Endothelial cell of umbilical vein (primary cell): Measurements from ENCODE around the gene C17orf78. TPM values are rescaled to one million over a fixed set of nuclear protein-coding genes. Genes with fewer than 3 reads are reported as not detected.

ENCODE experiments used
- BruUV-seq: library from RNA; stranded (reverse); fragments of 400-500 nt; replicated peaks from 2 replicates; lab custom pipeline; 2021; lab: Mats Ljungman, UMichigan
- CTCF ChIA-PET: fragments of 300-600, 350-600 bp; sonication (Branson Sonifier 250); formaldehyde crosslinking; loops from one replicate; lab custom pipeline; 2021; ENCODE audit warnings: antibody characterized with exemption, inconsistent platforms; lab: Charles Lee
- POLR2A ChIA-PET: fragments of 300-600, 350-600 bp; sonication (Branson Sonifier 250); formaldehyde crosslinking; loops from one replicate; lab custom pipeline; 2021; ENCODE audit warnings: antibody characterized with exemption, inconsistent platforms; lab: Charles Lee
- DNase-seq: peaks from one replicate; pipeline ENCODE4 v3.0.0-alpha.2; 2011; ENCODE audit warnings: low read depth, low spot score
- FAIRE-seq: peaks from 2 replicates; lab custom pipeline; 2011; peaks lifted over from hg19 to GRCh38; lab: Jason Lieb, UNC
- H2AFZ ChIP-seq: 2 replicates; pipeline ENCODE4 v1.6.0; 2012; ENCODE audit warnings: low read depth, low read length, control low read depth, inconsistent platforms
- H3K27ac ChIP-seq: 2 replicates; pipeline ENCODE4 v1.5.1; 2011; ENCODE audit warnings: low read depth, mild to moderate bottlenecking, control low read depth, low read length, moderate library complexity; ENCODE audit not compliant: insufficient read depth
- H3K27me3 ChIP-seq, 2 experiments: 2 replicates each; pipeline versions ENCODE4 v1.6.0 to v1.6.1; 2011; ENCODE audit warnings: low read length in 2 of 2, mixed read lengths in 1 of 2; ENCODE audit not compliant: control insufficient read depth in 2 of 2, insufficient read depth in 2 of 2
- H3K36me3 ChIP-seq, 2 experiments: 2 replicates in 1 of 2; 3 replicates in 1 of 2; pipeline ENCODE4 v1.5.1; 2011; ENCODE audit warnings: low read length in 2 of 2, mild to moderate bottlenecking in 1 of 2, moderate library complexity in 1 of 2; ENCODE audit not compliant: control insufficient read depth in 2 of 2, insufficient read depth in 2 of 2; ENCODE audit errors: extremely low read depth in 1 of 2
- H3K4me1 ChIP-seq: 3 replicates; pipeline ENCODE4 v1.5.1; 2011; ENCODE audit warnings: mild to moderate bottlenecking, low read length; ENCODE audit not compliant: control insufficient read depth, insufficient read depth; ENCODE audit errors: extremely low read depth
- H3K4me2 ChIP-seq: 2 replicates; pipeline ENCODE4 v1.6.1; 2011; ENCODE audit warnings: low read length, control low read depth, mixed read lengths; ENCODE audit not compliant: insufficient read depth
- H3K4me3 ChIP-seq, 3 experiments: fragments of 200-600 bp in 1 of 3; sonication (generic), shearing (Covaris generic) in 1 of 3; replicated peaks in 1 of 3; 2 replicates each; pipeline ENCODE4 v1.5.1; 2011 to 2016; ENCODE audit warnings: control low read depth in 3 of 3, low read length in 3 of 3, mild to moderate bottlenecking in 2 of 3, inconsistent platforms in 1 of 3, low read depth in 1 of 3, moderate library complexity in 1 of 3; ENCODE audit not compliant: insufficient read depth in 1 of 3
- H3K79me2 ChIP-seq: 2 replicates; pipeline ENCODE4 v1.6.0; 2012; ENCODE audit warnings: low read length, inconsistent platforms; ENCODE audit not compliant: control insufficient read depth, insufficient read depth
- H3K9ac ChIP-seq: replicated peaks from 2 replicates; pipeline ENCODE3; 2011; ENCODE audit warnings: low read length, control low read depth; ENCODE audit not compliant: insufficient read depth; ENCODE audit errors: extremely low read depth
- H3K9me1 ChIP-seq: replicated peaks from 3 replicates; pipeline ENCODE4 v1.6.0; 2011; ENCODE audit warnings: mild to moderate bottlenecking, low read length; ENCODE audit not compliant: control insufficient read depth, insufficient read depth; ENCODE audit errors: extremely low read depth
- H3K9me3 ChIP-seq: replicated peaks from 2 replicates; pipeline ENCODE4 v1.5.1; 2012; ENCODE audit warnings: low read length, inconsistent platforms; ENCODE audit not compliant: control insufficient read depth, insufficient read depth
- H4K20me1 ChIP-seq: replicated peaks from 2 replicates; pipeline ENCODE3; 2011; ENCODE audit warnings: mild to moderate bottlenecking, low read length; ENCODE audit not compliant: control insufficient read depth, insufficient read depth; ENCODE audit errors: extremely low read depth
- CTCF ChIP-seq, 2 donors: IDR thresholded peaks; 1 replicate in 1 of 2; 2 replicates in 1 of 2; pipeline ENCODE4 v1.5.1; 2011; ENCODE audit warnings: low read length in 2 of 2, mild to moderate bottlenecking in 2 of 2, moderate library complexity in 2 of 2, control low read depth in 1 of 2, inconsistent platforms in 1 of 2, low read depth in 1 of 2; ENCODE audit not compliant: insufficient read depth in 1 of 2; ENCODE audit errors: extremely low read depth in 1 of 2
- EZH2 ChIP-seq: IDR thresholded peaks from 2 replicates; pipeline ENCODE4 v1.6.1; 2012; ENCODE audit warnings: borderline replicate concordance, low read depth, mild to moderate bottlenecking, moderate library complexity, low read length, inconsistent platforms; ENCODE audit not compliant: severe bottlenecking
- FOS ChIP-seq: IDR thresholded peaks from 2 replicates; pipeline ENCODE4 v1.6.1; 2011; ENCODE audit warnings: mild to moderate bottlenecking, low read length, moderate library complexity, borderline replicate concordance; ENCODE audit not compliant: insufficient read depth
- GATA2 ChIP-seq: IDR thresholded peaks from 2 replicates; pipeline ENCODE4 v1.7.0; 2011; ENCODE audit warnings: low read depth, mild to moderate bottlenecking, moderate library complexity, mixed read lengths, low read length; ENCODE audit not compliant: insufficient read length, insufficient read depth
- JUN ChIP-seq: IDR thresholded peaks from 2 replicates; pipeline ENCODE4 v1.6.1; 2011; ENCODE audit warnings: borderline replicate concordance, low read depth; ENCODE audit not compliant: insufficient read length, insufficient read depth
- MAX ChIP-seq: IDR thresholded peaks from 2 replicates; pipeline ENCODE4 v1.6.1; 2011; ENCODE audit not compliant: insufficient read depth, insufficient read length
- MYC ChIP-seq: IDR thresholded peaks from one replicate; pipeline ENCODE4 v1.6.1; 2011; ENCODE audit warnings: mild to moderate bottlenecking, low read depth, low read length
- POLR2A ChIP-seq: IDR thresholded peaks from 2 replicates; pipeline ENCODE4 v1.6.1; 2012; ENCODE audit warnings: low read depth, mild to moderate bottlenecking, control low read depth, low read length
- POLR2AphosphoS5 ChIP-seq: IDR thresholded peaks from 2 replicates; pipeline ENCODE4 v1.6.1; 2012; ENCODE audit warnings: low read depth, mild to moderate bottlenecking, control low read depth, low read length, moderate library complexity; ENCODE audit not compliant: insufficient read depth
- dilution Hi-C: fragments of 300-500 bp; cut with MboI; formaldehyde crosslinking; loops from one replicate; pipeline ENCODE4 v1.15.0; 2019; ENCODE audit warnings: low sequenced_read_pairs; ENCODE audit not compliant: extremely low pct_ligation_motif_present
- intact Hi-C: fragments of 100-400 bp; cut with micrococcal nuclease; formaldehyde crosslinking; loops from one replicate; pipeline ENCODE4 v1.10.0; 2022
- polyA plus RNA-seq, 4 experiments: library from polyadenylated mRNA; depleted of rRNA in 3 of 4; stranded (reverse) in 3 of 4; unstranded in 1 of 4; fragments of >200 nt; gene quantifications; 2 replicates each; pipeline versions ENCODE4 v1.2.1 to v1.2.3, GENCODE V29; 2011 to 2012; ENCODE audit warnings: missing spikeins in 1 of 4
- total RNA-seq: library from RNA; stranded (reverse); gene quantifications from 2 replicates; pipeline ENCODE4 v1.2.3, GENCODE V29; 2021

The C17orf78 gene
- total and polyA plus RNA-seq, 2 donors (not counting 3 experiments of a cell fraction or from before 2014, with no cell fraction given), result not detected

GRCh38 chr17:37425268-37425667 is 49.5 kb downstream of the C17orf78 start:
- intact Hi-C loops (no loop called here), dilution Hi-C loops (no loop called here)
- Histone ChIP-seq H3K27me3 (no peaks in the 10 kb centered on the region), H3K4me3 (no peak overlapping the region), H3K4me1 (no peaks in the 10 kb centered on the region), H2AFZ (no peak overlapping the region), H3K36me3 (peaks cover 0 to 11% of the 10 kb centered on the region in 2 experiments), H3K4me2 (no peak overlapping the region), H3K9me3 (no peaks in the 10 kb centered on the region), H3K79me2 (no peaks in the 10 kb centered on the region), H3K9ac (no peak overlapping the region), H3K9me1 (no peaks in the 10 kb centered on the region), H3K27ac (no peak overlapping the region), H4K20me1 (no peaks in the 10 kb centered on the region)
- ChIA-PET CTCF (interaction anchor here (1.1 kb wide), 1 partner anchor 13 kb away, joined by 4 read pairs; no protein-coding TSS in a partner anchor), POLR2A (no interaction called here)
- TF ChIP-seq POLR2A, result no peak
- no peak for TF ChIP-seq GATA2
- no peak for TF ChIP-seq MAX
- TF ChIP-seq MYC, result no peak
- no peak for TF ChIP-seq FOS
- no peak for TF ChIP-seq JUN
- no peak for TF ChIP-seq POLR2AphosphoS5
- TF ChIP-seq CTCF (IDR thresholded peaks at IDR 0.05; ENCODE audit: extremely low read depth in 1 of 2, insufficient read depth in 1 of 2, low read depth in 1 of 2, low read length in 2 of 2), result no peak
- TF ChIP-seq EZH2, result no peak
- FAIRE-seq (no peak), DNase-seq (no peak)
- no TSS peak for BruUV-seq
